Hematopoietic multipotent progenitor cell treated with erythropoietin and hydrocortisone succinate and interleukin-3 and kit ligand, for 15 days (in vitro differentiated cells): Measurements from ENCODE around the gene PSMC3.

Experiments used
- DNase-seq: peaks from one replicate; pipeline ENCODE4 v3.0.0-alpha.2; 2015; ENCODE audit warnings: low spot score

The PSMC3 gene

GRCh38 chr11:47413351-47413750, 12.9 kb downstream of the PSMC3 start:
- no peak for DNase-seq

GRCh38 chr11:47411884-47412746, 14.1 kb downstream of the PSMC3 start:
- peak; percentile 53 for DNase-seq

GRCh38 chr11:47410370-47411264, 15.6 kb downstream of the PSMC3 start:
- no peak for DNase-seq

DNA sequence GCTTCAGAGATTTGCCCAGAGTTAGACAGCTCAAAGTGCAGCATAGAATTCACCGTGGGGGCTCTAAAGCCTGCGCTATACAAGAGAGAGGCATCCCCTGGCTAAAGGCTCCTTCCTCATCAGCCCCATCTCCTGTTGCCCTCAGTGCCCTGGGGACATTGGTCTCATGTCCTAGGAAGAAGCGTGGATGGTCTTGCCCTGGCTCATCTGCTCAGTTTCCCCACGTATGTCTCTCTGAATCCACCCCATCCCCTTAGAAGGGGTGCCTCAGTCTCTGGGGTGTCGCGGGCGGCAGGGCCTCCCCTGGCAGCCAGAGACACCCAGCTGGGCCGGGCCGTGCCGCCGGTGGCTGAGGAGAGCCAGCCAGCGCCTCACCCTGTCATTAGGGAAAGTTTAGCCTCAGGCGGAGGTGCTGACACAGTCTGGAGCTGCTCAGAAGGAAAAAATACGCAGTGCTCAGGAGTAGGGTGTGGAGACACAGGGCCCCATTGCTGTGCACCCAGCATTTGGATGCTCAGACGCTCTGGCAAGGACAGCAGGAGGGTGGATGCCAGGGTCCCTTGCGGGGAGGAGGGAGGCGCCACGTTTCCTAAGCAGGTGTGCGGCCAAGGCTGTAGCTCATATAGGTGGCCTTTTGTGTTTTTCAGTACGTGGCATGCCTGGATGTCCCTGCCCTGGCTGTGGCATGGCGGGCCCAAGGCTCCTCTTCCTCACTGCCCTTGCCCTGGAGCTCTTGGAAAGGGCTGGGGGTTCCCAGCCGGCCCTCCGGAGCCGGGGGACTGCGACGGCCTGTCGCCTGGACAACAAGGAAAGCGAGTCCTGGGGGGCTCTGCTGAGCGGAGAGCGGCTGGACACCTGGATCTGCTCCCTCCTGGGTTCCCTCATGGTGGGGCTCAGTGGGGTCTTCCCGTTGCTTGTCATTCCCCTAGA, 16.5 kb downstream of the PSMC3 start:
- DNase-seq: no peak

- no peak for DNase-seq
Measured at GRCh38 chr11:47408598-47409439, 17.4 kb downstream of the PSMC3 start.

GRCh38 chr11:47407746-47408590, 18.3 kb downstream of the PSMC3 start, which contains the start of gene SLC39A13:
TSS of gene SLC39A13 (plus strand) at chr11:47408590. CDS start at chr11:47410095, 1,505 bp downstream.
- DNase-seq: peak; percentile 83

DNA sequence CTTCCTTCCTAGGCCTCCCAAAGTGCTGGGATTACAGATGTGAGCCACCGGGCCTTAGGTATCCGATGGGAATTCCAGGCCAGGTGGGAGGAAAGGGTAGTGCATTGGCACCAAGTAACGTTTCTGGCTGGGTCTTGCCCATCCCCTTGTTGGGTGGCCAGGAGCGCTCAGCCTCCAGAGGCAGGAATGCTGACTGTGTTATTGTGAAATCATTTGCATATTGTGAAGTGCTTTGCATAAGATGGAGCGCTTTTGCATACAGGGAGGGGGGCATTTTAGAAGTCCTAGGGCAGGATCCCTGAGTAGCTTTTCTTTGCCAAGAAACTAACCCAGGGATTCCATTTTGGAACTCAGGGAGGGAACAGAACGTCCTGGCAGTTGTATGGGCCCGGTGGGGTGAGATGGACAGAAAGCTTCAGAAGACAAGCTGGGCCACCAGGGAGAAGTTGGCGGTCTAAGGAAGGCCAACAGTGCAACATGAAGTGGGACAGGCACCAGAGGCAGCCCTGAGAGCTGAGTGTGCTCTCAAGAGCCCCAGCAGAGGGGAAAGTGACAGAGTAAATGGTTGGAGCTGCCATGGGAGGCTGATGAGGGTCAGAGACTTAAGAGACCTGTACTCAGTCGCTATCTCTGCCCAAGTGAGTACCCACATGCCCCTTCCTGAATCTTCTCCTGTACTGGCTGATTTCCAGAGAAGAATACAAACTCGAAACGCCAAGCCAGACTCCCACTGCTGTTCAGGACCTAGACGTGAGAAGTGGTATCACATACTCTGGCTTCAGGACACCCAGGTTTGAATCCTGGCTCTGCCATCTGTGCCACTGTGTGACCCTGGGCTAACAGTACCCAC, 19.1 kb downstream of the PSMC3 start:
- DNase-seq: no peak

GRCh38 chr11:47403571-47403970, 22.7 kb downstream of the PSMC3 start:
- DNase-seq: no peak

DNA sequence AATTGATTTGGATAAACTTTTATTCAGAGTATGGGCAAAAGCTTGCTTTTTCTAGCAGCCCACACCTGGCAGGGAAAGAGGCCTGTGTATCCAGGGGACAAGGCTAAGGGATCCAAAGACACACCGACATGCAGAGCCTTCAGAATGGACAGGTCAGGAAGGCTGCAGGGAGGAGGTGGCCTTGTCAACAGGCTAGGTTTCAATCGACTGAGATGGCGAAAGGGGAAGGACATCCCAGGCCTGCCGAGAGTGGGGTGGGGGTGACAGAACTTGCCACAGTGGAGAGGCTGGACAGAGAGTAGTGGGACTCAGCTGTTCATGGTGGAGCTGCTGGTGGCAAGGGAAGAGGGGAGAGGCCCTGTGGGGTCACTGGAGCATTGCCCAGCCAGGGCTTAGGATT, 23.1 kb downstream of the PSMC3 start:
- no peak for DNase-seq

DNA sequence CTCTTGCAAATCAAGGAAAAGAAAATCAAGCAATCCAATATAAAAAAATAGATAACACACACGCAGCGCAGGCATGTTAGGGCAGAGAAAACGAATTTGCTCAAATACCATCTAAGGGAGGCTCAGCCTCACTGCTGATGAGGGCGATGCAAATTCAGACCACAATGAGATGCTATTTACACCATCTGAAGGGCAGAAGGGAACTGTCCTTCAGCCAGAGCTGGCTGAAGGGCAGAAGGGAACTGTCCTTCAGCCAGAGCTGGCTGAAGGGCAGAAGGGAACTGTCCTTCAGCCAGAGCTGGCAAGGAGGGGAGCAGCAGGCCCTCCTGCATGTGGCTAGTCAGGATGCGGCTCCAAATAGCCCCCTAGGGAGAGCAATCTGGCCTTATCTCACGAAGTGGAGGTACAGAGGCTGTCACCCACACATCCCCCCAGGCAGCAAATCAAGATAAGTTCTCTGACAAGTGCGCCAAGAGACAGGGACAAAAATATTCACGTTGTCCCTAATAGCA, 25.4 kb downstream of the PSMC3 start:
- DNase-seq: no peak

- no peak for DNase-seq
Measured at GRCh38 chr11:47399860-47400767, 26.1 kb downstream of the PSMC3 start.

- no peak for DNase-seq
Measured at GRCh38 chr11:47398551-47398950, 27.7 kb downstream of the PSMC3 start.

DNA sequence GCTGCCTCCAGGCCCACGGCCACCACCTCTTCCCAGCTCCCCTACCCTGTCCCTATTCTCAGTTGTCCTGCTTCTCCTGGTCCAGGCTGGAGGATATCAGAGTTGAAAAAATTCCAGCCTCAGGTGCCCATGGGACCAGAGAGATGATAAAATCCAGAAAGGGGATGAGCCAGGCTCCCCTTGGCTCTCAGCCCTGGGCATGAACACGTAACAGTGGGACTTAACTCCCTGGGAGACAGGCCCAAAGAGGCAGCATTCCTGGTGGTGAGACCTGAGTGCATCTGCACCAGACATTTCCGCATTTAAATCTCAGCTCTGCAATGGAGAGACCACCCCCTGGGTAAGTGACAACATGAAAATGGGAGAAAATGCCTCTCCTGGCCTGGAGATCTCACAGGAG, 28.2 kb downstream of the PSMC3 start:
- DNase-seq: no peak

DNA sequence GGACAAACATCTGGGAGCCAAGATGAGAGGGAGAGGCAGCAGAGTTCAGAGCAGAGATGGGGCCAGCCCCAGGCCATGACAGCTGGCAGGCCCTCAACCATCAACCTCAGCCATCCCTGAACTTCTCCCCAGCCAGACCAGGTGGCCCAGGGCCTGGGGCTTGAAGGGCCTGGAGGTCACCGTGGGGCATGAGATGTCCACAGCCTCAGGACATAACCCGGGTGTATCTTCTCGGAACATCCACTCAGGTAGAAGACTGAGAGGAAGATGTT, 30.3 kb downstream of the PSMC3 start:
- DNase-seq: no peak

GRCh38 chr11:47395223-47396048, 30.8 kb downstream of the PSMC3 start:
- DNase-seq: no peak

DNA sequence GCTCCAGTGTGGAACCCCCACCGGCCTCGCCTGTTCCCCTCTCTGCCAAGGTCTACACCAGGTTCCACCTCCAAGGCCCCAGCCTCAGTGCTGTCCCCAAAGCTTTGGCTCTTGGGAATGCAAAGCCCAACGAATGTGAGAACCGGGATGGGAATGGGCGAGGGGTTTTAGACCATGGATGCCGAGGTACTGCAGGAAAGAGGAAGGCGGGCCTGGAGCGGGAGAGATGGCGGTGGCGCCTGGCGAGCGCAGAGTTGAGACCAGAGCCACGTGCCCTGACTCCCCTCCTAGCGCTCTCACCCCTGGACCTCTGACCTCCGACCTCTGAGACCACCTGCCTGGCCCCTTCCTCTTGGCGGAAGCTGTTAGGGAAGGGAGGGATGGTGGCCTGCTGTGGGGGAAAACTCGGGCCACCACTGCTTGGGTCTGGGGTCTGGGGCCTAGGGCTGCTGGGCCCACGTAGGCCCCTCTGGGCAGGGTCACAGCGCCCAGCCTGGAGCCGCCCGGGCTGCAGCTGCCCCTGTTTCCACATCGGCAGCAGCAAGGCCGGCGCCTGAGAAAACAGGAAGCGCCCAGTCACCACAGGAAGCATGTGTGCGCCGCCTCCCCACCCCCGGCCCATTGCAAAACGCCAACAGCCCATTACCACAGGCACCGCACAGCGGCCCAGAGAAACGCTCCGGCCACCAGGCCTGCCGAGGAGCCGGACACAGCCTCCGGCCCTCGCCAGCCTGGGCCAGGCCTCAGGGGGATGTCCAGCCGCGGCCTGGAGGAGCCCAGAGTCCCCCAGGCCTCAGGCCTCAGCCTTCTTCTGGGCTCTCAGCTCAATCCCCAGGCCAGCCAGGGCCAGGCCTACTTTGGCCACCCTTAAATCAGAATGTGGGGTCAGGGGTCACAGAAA, 31.7 kb downstream of the PSMC3 start:
- DNase-seq: no peak
